RWPE2 (cell line): ENCODE measurements around the gene LSR.

Experiments
- ATAC-seq: fragments of 200-7000 bp; cut with Tn5 transposase; 3 replicates; pipeline ENCODE4 v1.9.1; 2021; ENCODE audit warnings: low read depth
- DNase-seq: peaks from one replicate; pipeline ENCODE4 v3.0.0-alpha.2; 2020; ENCODE audit warnings: low spot score
- H3K27ac ChIP-seq: fragments of 450-650 bp; 2 replicates; pipeline ENCODE4 v1.5.1; 2017; ENCODE audit warnings: mild to moderate bottlenecking; ENCODE audit not compliant: poor library complexity, severe bottlenecking
- H3K27me3 ChIP-seq: fragments of 250-450 bp; sonication (Bioruptor Pico); 2 replicates; pipeline ENCODE4 v1.5.1; 2021; ENCODE audit warnings: mild to moderate bottlenecking, moderate library complexity; ENCODE audit not compliant: insufficient read depth, poor library complexity, severe bottlenecking
- H3K36me3 ChIP-seq: fragments of 250-450 bp; sonication (Bioruptor Pico); 2 replicates; pipeline ENCODE4 v1.5.1; 2020; ENCODE audit warnings: low read depth, mild to moderate bottlenecking, moderate library complexity
- H3K4me1 ChIP-seq: fragments of 250-450 bp; sonication (Bioruptor Pico); 2 replicates; pipeline ENCODE4 v1.5.1; 2021; ENCODE audit warnings: mild to moderate bottlenecking, moderate library complexity; ENCODE audit not compliant: insufficient read depth, poor library complexity, severe bottlenecking
- H3K4me3 ChIP-seq: fragments of 250-450 bp; sonication (Bioruptor Pico); 2 replicates; pipeline ENCODE4 v1.5.1; 2021; ENCODE audit warnings: mild to moderate bottlenecking, moderate library complexity; ENCODE audit not compliant: severe bottlenecking
- H3K9me3 ChIP-seq: fragments of 250-450 bp; sonication (Bioruptor Pico); 2 replicates; pipeline ENCODE4 v1.5.1; 2021; ENCODE audit warnings: mild to moderate bottlenecking, moderate library complexity; ENCODE audit not compliant: severe bottlenecking
- TF ChIP-seq, protein P1 (sequence below): fragments of 450-650 bp; IDR thresholded peaks from one replicate; pipeline ENCODE4 v1.5.1; 2017; ENCODE audit warnings: mild to moderate bottlenecking, moderate library complexity; ENCODE audit not compliant: poor library complexity, severe bottlenecking

LSR gene

DNA sequence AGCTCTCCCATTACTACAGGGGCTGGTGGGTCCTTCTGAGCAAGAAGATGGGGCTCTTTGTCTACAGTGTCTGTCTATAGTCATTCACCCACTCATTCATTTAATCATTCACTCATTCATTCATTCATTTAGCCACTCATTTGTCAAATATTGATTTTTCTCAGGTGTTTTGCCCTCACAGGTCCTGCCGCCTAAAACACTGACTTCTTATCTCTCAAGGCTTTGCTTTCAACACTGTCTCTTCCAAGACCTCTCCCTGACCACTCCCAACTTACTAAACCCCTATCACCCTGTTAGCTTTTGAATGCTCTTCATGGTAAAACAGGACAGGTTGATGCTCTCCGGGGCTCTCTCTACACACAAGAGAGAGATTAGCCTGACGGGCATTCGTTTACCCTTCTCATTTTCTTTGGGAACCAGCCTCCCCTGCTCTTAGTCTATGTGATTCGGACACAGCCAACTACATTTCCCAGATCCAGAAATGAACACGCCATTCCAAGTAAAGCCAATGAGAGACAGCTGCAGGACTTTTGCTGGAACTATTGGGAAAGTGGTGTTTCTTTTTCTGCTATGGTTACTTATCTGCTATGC is 43.0 kb upstream of the LSR start:
- Histone ChIP-seq H3K4me1 (no peaks in the 10 kb centered on the region), H3K27me3 (no peaks in the 10 kb centered on the region), H3K36me3 (no peaks in the 10 kb centered on the region), H3K9me3 (no peaks in the 10 kb centered on the region), H3K4me3 (no peak overlapping the region), H3K27ac (no peak overlapping the region)
- TF ChIP-seq, protein P1, sequence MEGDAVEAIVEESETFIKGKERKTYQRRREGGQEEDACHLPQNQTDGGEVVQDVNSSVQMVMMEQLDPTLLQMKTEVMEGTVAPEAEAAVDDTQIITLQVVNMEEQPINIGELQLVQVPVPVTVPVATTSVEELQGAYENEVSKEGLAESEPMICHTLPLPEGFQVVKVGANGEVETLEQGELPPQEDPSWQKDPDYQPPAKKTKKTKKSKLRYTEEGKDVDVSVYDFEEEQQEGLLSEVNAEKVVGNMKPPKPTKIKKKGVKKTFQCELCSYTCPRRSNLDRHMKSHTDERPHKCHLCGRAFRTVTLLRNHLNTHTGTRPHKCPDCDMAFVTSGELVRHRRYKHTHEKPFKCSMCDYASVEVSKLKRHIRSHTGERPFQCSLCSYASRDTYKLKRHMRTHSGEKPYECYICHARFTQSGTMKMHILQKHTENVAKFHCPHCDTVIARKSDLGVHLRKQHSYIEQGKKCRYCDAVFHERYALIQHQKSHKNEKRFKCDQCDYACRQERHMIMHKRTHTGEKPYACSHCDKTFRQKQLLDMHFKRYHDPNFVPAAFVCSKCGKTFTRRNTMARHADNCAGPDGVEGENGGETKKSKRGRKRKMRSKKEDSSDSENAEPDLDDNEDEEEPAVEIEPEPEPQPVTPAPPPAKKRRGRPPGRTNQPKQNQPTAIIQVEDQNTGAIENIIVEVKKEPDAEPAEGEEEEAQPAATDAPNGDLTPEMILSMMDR = no peak
- ATAC-seq (no peak), DNase-seq (no peak)

DNA sequence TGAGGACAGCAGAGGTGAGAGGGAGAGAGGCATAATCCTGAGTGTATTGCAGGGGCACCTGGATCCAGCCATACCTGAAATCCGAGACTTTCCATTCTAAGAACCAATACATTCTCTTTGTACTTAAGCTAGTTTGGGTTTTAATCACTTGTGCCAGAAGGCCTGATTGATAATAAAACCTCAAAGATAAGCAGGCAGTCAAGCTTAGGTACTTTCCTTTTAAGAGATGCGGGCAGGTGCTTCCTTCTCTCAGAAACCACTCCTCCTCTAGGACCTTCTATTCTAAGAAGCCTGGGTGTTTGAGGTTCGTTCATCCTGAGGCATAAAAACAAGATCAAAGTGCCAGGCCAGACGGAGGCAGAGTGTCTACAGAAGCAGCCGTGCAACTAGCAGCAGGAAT is 42.4 kb upstream of the LSR start:
- Histone ChIP-seq H3K27me3 (no peaks in the 10 kb centered on the region), H3K27ac (no peak overlapping the region), H3K4me1 (no peaks in the 10 kb centered on the region), H3K36me3 (no peaks in the 10 kb centered on the region), H3K4me3 (no peak overlapping the region), H3K9me3 (no peaks in the 10 kb centered on the region)
- TF ChIP-seq, protein P1 = no peak
- ATAC-seq = no peak
- no peak for DNase-seq

DNA sequence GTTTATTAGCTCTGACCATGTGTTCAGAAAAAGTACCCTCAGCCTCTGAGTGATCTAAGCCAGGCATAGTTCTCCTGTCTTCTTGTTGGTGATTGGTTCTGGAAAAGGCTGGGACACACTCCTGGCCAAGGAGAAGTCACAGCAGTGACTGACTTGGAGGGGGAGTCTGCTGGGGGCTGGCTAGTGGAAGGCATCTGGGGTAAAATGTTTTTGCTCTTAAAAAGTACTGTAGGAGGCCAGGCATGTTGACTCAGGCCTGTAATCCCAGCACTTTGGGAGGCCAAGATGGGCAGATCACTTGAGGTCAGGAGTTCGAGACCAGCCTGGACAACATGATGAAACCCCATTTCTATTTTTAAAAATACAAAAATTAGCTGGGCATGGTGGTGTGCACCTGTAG is 41.9 kb upstream of the LSR start:
- Histone ChIP-seq H3K27me3 (no peaks in the 10 kb centered on the region), H3K36me3 (no peaks in the 10 kb centered on the region), H3K4me1 (no peaks in the 10 kb centered on the region), H3K27ac (no peak overlapping the region), H3K4me3 (no peak overlapping the region), H3K9me3 (no peaks in the 10 kb centered on the region)
- ATAC-seq (no peak), DNase-seq (no peak)
- TF ChIP-seq, protein P1 = no peak

DNA sequence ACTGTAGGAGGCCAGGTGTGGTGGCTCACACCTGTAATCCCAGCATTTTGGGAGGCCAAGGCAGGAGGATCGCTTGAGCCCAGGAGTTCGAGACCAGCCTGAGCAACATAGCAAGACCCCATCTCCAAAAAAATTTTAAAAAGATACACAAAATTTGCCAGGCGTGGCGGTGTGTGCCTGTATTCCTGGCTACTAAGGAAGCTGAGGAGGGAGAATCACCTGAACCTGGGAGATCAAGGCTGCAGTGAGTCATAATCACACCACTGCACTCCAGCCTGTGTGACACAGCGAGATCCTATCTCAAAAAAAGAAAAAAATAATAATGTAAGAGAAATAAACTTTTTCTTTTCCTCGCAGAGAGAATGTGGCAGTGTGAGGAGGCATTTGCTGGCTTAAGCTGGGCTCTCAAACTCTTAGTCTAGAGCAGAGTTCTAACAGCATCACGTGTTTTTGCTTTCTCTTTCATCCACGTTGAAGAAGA is 41.4 kb upstream of the LSR start:
- no peaks in the 10 kb centered on the region for H3K36me3 ChIP-seq
- H3K27me3 ChIP-seq = peaks cover 3% of the 10 kb centered on the region
- no peak overlapping the region for H3K4me3 ChIP-seq
- TF ChIP-seq, protein P1 = no peak
- no peak overlapping the region for H3K27ac ChIP-seq
- ATAC-seq (no peak), DNase-seq (no peak)
- H3K4me1 ChIP-seq = no peaks in the 10 kb centered on the region
- H3K9me3 ChIP-seq = no peaks in the 10 kb centered on the region

DNA sequence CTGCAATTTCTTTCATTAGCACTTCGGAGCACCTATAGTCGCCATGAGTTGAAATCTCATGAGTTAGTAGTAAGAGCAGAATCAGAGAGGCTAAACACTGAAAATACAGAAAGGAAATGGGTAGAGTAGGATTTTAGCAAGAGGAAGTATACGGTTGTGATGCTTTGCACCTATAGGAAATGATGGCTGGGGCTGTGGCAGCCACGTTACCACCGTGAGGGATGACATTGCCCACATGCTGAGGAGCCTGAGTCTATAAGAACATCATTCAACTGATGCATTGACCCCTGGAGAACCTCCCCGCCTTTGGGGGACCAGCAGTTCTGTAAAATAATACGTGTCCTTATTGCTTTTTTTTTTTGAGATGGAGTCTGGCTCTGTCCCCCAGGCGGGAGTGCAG is 40.7 kb upstream of the LSR start:
- DNase-seq (no peak), ATAC-seq (no peak)
- Histone ChIP-seq H3K36me3 (no peaks in the 10 kb centered on the region), H3K27me3 (peaks cover 5% of the 10 kb centered on the region), H3K9me3 (no peaks in the 10 kb centered on the region), H3K4me1 (no peaks in the 10 kb centered on the region), H3K27ac (no peak overlapping the region), H3K4me3 (no peak overlapping the region)
- TF ChIP-seq, protein P1 = no peak
